Putamen (tissue), 1 donor: Measurements from ENCODE around the gene ZNF398.
"Not testable (repeated sequence)": the region's sequence is repeated elsewhere in the genome, so short reads cannot be mapped to it uniquely, and the experiment has no call there.

Experiments
- DNase-seq: peaks from one replicate; pipeline ENCODE4 v3.0.0-alpha.2; 2016; ENCODE audit warnings: low spot score

ZNF398 gene

GRCh38 chr7:149197675-149198074, 50.4 kb downstream of the ZNF398 start:
- DNase-seq: no peak

- no peak for DNase-seq
Measured at GRCh38 chr7:149198161-149198816, 51.0 kb downstream of the ZNF398 start.

- no peak for DNase-seq
Measured at GRCh38 chr7:149199234-149199995, 52.2 kb downstream of the ZNF398 start.

GRCh38 chr7:149202831-149203231, 55.6 kb downstream of the ZNF398 start:
- no peak for DNase-seq

GRCh38 chr7:149205690-149206381, 58.6 kb downstream of the ZNF398 start:
- no peak for DNase-seq

GRCh38 chr7:149207324-149208035, 60.2 kb downstream of the ZNF398 start:
- DNase-seq: no peak

GRCh38 chr7:149209518-149210269, 62.4 kb downstream of the ZNF398 start:
- DNase-seq: no peak

GRCh38 chr7:149210551-149210950, 63.3 kb downstream of the ZNF398 start:
- no peak for DNase-seq

GRCh38 chr7:149214020-149214720, 66.9 kb downstream of the ZNF398 start:
- no peak for DNase-seq

GRCh38 chr7:149216402-149216801, 69.1 kb downstream of the ZNF398 start:
- DNase-seq: no peak

- no peak for DNase-seq
Measured at GRCh38 chr7:149217570-149217969, 70.3 kb downstream of the ZNF398 start.

- no peak for DNase-seq
Measured at GRCh38 chr7:149218469-149219420, 71.5 kb downstream of the ZNF398 start.

- DNase-seq: no peak
Measured at GRCh38 chr7:149220534-149220933, 73.3 kb downstream of the ZNF398 start.

GRCh38 chr7:149223176-149223575, 75.9 kb downstream of the ZNF398 start:
- no peak for DNase-seq

- DNase-seq: no peak
Measured at GRCh38 chr7:149223761-149224160, 76.5 kb downstream of the ZNF398 start.

GRCh38 chr7:149224352-149224751, 77.1 kb downstream of the ZNF398 start:
- DNase-seq: no peak

GRCh38 chr7:149225106-149225505, 77.9 kb downstream of the ZNF398 start:
- no peak for DNase-seq

- DNase-seq: no peak
Measured at GRCh38 chr7:149225656-149226055, 78.4 kb downstream of the ZNF398 start.

GRCh38 chr7:149226366-149226765, 79.1 kb downstream of the ZNF398 start:
- DNase-seq: not testable (repeated sequence)
